Lower leg skin (tissue), 4 donors: ENCODE measurements around the gene PMPCA. TPM values are rescaled to one million over a fixed set of nuclear protein-coding genes. Genes with fewer than 3 reads are reported as not detected.

Experiments used
- DNase-seq, 2 donors: peaks; one replicate each; pipeline ENCODE4 v3.0.0-alpha.2; 2019; ENCODE audit warnings: low spot score in 2 of 2
- H3K4me3 ChIP-seq: fragments of 200-600 bp; sonication (generic); 2 replicates; pipeline ENCODE4 v1.5.1; 2017; ENCODE audit warnings: mild to moderate bottlenecking, low read depth; ENCODE audit not compliant: poor library complexity, severe bottlenecking
- POLR2A ChIP-seq, 2 donors: fragments of 450-650 bp; IDR thresholded peaks; one replicate each; pipeline ENCODE4 v1.6.1; 2016 to 2017; ENCODE audit warnings: antibody characterized with exemption in 2 of 2, mild to moderate bottlenecking in 1 of 2, moderate library complexity in 1 of 2
- WGBS, 2 donors: methylation state at CpG; one replicate each; pipeline ENCODE4 v1.1.5; 2018; 5-methylcytosine and 5-hydroxymethylcytosine counted together
- intact Hi-C: fragments of 100-400 bp; cut with DNase I; formaldehyde crosslinking; loops from one replicate; pipeline ENCODE4 v1.15.0; 2023; ENCODE audit warnings: low total_unique reads
- total RNA-seq, 4 donors: library from RNA; depleted of rRNA; stranded (reverse); fragments of >200 nt; gene quantifications; one replicate each; pipeline ENCODE4 v1.1.0, GENCODE V29; 2016
- TF ChIP-seq, protein P1 (sequence below), 3 donors: fragments of 450-650 bp; IDR thresholded peaks; one replicate each; pipeline ENCODE4 v1.5.1; 2016; ENCODE audit warnings: antibody characterized with exemption in 3 of 3, mild to moderate bottlenecking in 3 of 3, moderate library complexity in 2 of 3

The PMPCA gene
- total RNA-seq, 4 donors from 2014 or later: 35.9 to 59.6 (median 38.1) TPM

DNA sequence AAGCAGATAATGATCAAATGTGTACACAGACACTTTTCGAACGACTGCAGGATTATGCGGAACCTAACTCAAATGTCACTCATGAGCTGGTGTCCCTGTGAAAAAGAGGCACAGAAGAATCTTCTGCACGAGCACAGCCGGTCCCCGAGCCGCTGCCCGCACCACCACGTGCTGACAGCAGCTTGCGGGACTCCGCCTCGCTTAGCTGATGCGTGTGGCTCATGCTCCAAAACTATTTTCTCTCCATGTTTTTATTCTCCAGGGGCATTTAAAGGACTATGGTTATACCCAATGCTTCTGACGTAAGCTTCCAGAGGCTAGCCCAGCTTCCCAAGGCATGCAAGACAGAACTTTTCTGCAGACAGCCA is 62.9 kb downstream of the PMPCA start:
- WGBS, 2 donors: 92 to 93% methylated on average over 14 of the region's 14 CpGs
- no peak overlapping the region for H3K4me3 ChIP-seq
- intact Hi-C loops: no loop called here
- TF ChIP-seq, protein P1, sequence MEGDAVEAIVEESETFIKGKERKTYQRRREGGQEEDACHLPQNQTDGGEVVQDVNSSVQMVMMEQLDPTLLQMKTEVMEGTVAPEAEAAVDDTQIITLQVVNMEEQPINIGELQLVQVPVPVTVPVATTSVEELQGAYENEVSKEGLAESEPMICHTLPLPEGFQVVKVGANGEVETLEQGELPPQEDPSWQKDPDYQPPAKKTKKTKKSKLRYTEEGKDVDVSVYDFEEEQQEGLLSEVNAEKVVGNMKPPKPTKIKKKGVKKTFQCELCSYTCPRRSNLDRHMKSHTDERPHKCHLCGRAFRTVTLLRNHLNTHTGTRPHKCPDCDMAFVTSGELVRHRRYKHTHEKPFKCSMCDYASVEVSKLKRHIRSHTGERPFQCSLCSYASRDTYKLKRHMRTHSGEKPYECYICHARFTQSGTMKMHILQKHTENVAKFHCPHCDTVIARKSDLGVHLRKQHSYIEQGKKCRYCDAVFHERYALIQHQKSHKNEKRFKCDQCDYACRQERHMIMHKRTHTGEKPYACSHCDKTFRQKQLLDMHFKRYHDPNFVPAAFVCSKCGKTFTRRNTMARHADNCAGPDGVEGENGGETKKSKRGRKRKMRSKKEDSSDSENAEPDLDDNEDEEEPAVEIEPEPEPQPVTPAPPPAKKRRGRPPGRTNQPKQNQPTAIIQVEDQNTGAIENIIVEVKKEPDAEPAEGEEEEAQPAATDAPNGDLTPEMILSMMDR (IDR thresholded peaks at IDR 0.05): no peak
- TF ChIP-seq POLR2A (IDR thresholded peaks at IDR 0.05): no peak
- no peak for DNase-seq

Other genes starting within 250 kb of the PMPCA start
- under 1 TPM in 1 of 4 donors, not detected in 3; 0.42 TPM for gene LHX3, start 205.5 kb upstream of the PMPCA start, total RNA-seq
- gene QSOX2, start 164.8 kb upstream of the PMPCA start, total RNA-seq: 10 to 100 TPM in 2 of 4 donors, 1 to 10 TPM in 2; 8.7 to 13.0 (median 11.1) TPM
- gene CCDC187, start 106.6 kb upstream of the PMPCA start, total RNA-seq: 1 to 10 TPM in 1 of 4 donors, not detected in 3; 1.1 TPM
- gene GPSM1, start 83.1 kb upstream of the PMPCA start, total RNA-seq: 10 to 100 TPM; 21.0 to 37.1 (median 28.1) TPM
- gene DNLZ, start 46.9 kb upstream of the PMPCA start, total RNA-seq: 10 to 100 TPM; 30.9 to 64.6 (median 44.1) TPM
- gene CARD9, start 37.0 kb upstream of the PMPCA start, total RNA-seq: 1 to 10 TPM; 2.4 to 4.2 (median 3.2) TPM
- gene SNAPC4, start 10.5 kb upstream of the PMPCA start, total RNA-seq: 1 to 10 TPM; 5.9 to 9.9 (median 9.6) TPM
- gene ENTR1, start within 50 bp of the PMPCA start, total RNA-seq: 10 to 100 TPM; 29.8 to 46.2 (median 36.6) TPM
- 10 to 100 TPM in 3 of 4 donors, 1 to 10 TPM in 1; 10.0 to 17.8 (median 12.1) TPM for gene INPP5E, start 29.2 kb downstream of the PMPCA start, total RNA-seq
- 10 to 100 TPM; 58.4 to 77.8 (median 58.5) TPM for gene SEC16A, start 72.4 kb downstream of the PMPCA start, total RNA-seq
- gene NOTCH1, start 135.4 kb downstream of the PMPCA start, total RNA-seq: 10 to 100 TPM; 79.7 to 95.3 (median 82.8) TPM